ENCODE measurements around the gene SNX7.

DNA sequence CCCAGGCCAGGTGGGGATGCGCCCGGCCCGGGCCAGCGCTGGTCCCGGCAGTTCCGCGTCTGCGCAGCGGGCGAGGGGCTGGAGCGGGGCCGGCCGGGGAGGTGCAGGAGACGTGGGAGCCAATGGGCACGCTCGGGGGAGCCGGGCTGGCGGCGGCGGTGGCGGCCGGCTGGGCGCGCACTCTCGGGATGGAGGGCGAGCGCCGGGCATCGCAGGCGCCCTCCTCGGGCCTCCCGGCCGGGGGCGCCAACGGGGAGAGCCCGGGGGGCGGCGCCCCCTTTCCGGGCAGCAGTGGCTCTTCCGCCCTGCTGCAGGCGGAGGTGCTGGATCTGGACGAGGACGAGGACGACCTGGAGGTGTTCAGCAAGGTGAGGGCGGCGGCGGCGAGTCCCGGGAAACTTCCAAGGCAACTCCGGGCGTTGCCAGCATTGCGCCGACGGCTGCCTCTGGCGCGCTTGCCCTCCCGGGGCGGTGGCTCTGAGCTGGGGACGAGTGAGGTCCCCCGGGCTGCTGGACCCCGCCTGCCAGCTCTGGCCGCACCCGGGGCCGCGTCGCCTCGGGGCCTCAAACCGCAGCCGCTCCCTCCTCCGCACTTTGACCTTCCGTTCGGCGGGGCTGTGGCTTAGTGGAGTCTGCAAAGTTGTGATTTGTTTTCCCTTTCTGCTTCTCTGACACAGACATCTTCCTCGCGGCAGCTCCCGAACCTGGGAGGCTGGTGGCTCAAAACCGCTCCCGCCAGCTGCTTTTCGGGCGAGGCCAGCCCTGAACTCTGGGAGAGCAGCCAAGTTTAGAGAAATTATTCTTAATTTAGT is at the start of gene SNX7:
- TF ChIP-seq TAF1 (IDR thresholded peaks at IDR 0.05; ENCODE audit: low read depth) (no peak; the same call in 1 of the 2 replicates), EGR1 (IDR thresholded peaks at IDR 0.05) (peak; percentile 23; the same call in 1 of the 2 replicates), CEBPB (IDR thresholded peaks at IDR 0.05) (no peak)
- TF ChIP-seq, protein P1, sequence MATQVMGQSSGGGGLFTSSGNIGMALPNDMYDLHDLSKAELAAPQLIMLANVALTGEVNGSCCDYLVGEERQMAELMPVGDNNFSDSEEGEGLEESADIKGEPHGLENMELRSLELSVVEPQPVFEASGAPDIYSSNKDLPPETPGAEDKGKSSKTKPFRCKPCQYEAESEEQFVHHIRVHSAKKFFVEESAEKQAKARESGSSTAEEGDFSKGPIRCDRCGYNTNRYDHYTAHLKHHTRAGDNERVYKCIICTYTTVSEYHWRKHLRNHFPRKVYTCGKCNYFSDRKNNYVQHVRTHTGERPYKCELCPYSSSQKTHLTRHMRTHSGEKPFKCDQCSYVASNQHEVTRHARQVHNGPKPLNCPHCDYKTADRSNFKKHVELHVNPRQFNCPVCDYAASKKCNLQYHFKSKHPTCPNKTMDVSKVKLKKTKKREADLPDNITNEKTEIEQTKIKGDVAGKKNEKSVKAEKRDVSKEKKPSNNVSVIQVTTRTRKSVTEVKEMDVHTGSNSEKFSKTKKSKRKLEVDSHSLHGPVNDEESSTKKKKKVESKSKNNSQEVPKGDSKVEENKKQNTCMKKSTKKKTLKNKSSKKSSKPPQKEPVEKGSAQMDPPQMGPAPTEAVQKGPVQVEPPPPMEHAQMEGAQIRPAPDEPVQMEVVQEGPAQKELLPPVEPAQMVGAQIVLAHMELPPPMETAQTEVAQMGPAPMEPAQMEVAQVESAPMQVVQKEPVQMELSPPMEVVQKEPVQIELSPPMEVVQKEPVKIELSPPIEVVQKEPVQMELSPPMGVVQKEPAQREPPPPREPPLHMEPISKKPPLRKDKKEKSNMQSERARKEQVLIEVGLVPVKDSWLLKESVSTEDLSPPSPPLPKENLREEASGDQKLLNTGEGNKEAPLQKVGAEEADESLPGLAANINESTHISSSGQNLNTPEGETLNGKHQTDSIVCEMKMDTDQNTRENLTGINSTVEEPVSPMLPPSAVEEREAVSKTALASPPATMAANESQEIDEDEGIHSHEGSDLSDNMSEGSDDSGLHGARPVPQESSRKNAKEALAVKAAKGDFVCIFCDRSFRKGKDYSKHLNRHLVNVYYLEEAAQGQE (IDR thresholded peaks at IDR 0.05; ENCODE audit: low read depth), result no peak
- TF ChIP-seq, protein P2, sequence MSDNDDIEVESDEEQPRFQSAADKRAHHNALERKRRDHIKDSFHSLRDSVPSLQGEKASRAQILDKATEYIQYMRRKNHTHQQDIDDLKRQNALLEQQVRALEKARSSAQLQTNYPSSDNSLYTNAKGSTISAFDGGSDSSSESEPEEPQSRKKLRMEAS (IDR thresholded peaks at IDR 0.05), result no peak; the same call in 1 of the 2 replicates

Measured in Ishikawa (cell line).